Fibroblast of pulmonary artery (primary cell): ENCODE results near the gene IGF1R.

Experiments used
- DNase-seq: peaks from one replicate; pipeline ENCODE4 v3.0.0-alpha.2; 2010; ENCODE audit warnings: low read depth
- H3K4me3 ChIP-seq: replicated peaks from 2 replicates; pipeline ENCODE4 v1.5.1; 2011; ENCODE audit warnings: low read depth, mild to moderate bottlenecking, control low read depth, low read length, moderate library complexity
- TF ChIP-seq, protein P1 (sequence below): IDR thresholded peaks from 2 replicates; pipeline ENCODE4 v1.5.1; 2011; ENCODE audit warnings: mild to moderate bottlenecking, control low read depth, low read length, inconsistent platforms; ENCODE audit errors: missing control alignments

IGF1R gene

DNA sequence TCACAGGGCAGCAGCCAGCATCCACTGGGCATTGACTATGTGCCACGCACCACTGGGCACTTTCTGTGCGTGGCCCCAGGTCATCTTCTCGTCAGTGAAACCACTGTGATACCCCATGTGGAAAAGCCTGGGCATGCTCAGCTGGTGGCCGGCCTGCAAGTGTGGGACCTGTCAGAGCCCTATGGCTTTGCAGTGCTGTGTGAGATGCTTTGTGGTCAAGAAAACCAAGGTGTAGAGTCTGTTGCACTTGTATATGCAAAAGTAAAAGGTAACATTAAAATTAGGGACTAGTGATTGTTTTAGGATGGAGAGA lies 289.7 kb downstream of the IGF1R start:
- TF ChIP-seq, protein P1, sequence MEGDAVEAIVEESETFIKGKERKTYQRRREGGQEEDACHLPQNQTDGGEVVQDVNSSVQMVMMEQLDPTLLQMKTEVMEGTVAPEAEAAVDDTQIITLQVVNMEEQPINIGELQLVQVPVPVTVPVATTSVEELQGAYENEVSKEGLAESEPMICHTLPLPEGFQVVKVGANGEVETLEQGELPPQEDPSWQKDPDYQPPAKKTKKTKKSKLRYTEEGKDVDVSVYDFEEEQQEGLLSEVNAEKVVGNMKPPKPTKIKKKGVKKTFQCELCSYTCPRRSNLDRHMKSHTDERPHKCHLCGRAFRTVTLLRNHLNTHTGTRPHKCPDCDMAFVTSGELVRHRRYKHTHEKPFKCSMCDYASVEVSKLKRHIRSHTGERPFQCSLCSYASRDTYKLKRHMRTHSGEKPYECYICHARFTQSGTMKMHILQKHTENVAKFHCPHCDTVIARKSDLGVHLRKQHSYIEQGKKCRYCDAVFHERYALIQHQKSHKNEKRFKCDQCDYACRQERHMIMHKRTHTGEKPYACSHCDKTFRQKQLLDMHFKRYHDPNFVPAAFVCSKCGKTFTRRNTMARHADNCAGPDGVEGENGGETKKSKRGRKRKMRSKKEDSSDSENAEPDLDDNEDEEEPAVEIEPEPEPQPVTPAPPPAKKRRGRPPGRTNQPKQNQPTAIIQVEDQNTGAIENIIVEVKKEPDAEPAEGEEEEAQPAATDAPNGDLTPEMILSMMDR = no peak
- DNase-seq = no peak
- no peak overlapping the region for H3K4me3 ChIP-seq

DNA sequence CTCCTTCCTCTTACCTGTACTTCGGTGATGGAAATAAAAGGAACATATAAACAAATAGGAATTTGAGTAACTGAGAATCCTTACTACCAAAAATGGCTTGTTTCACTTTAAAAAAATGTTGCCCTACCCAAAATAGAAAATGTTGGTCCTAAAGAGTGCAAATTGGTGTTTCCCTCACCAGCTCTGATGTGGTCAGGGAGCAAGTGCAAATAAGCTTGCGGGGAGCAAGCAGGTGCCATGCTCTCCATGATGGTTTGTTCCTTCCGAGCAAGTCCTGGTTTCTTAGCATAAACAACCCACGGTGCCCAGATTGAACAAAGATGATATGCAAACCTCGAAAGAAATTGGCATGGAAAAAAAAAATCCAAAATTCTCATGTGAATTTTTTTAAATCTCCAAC lies 290.5 kb downstream of the IGF1R start:
- no peak for DNase-seq
- no peak overlapping the region for H3K4me3 ChIP-seq
- TF ChIP-seq, protein P1 = no peak

DNA sequence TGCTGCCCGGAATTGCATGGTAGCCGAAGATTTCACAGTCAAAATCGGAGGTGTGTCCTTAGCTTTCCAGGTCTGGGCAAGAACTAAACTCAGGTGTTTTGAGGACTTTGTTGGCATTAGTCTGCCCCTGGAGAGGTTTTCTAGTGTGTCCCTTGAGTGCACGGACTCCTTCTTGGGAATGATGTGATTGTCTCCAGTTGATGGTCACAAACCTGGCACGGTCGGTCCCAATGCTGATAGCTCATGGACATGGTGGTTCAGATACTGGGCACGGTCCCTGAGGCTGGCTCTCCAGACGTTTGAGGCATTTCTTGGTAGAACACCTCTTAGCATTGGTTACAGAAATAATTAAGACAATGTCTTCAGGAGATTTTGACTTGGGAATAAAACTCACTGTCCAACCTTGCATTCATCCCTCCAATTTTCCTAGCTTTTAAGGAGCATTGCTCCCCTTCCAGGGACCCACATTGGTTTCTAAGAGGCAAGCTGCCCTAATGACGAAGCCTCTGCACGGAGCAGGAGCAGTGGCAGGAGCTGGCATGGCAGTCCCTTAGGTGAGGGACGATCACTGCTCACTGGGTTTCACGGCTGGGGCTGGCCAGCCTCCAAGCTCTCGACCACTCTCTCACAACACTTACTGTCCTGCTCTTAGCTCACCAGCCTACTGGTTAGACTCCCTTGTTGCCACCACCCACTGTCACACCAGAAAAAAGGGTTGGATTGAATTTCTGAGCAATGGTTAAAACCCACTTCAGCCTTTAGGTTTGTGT lies 291.2 kb downstream of the IGF1R start:
- no peak overlapping the region for H3K4me3 ChIP-seq
- TF ChIP-seq, protein P1 = no peak
- DNase-seq = no peak

DNA sequence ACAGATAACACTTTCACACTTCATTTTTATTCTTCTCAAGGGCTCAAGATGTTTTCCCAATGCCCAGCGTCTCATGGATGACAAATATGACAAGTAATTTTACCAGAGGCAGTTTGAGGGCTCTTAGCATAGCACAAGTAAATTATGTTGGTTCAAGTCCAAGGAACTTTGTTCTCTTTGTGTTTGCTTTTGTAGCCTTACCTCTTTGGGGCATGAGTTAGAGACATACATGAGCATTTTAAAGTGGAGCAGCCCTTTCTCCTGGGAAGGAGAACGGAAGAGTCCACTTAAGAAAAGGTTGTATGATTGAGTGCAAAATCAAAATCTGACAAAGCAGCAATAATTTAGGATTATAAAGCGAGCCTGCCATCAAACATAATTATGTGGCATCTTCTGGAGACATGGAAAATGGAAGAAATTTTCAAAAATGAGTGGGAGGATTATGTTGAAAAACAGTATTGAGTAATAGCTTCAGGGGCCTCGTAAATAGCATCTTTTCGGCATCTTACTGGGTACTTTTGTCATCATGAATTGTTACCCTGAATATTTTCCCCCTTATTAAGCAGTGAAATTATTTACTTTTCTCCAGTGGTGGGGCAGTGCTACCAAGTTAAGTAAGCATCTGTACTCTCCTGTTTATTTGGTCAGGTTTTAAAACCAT lies 293.4 kb downstream of the IGF1R start:
- no peak for DNase-seq
- no peak overlapping the region for H3K4me3 ChIP-seq
- TF ChIP-seq, protein P1 = no peak

DNA sequence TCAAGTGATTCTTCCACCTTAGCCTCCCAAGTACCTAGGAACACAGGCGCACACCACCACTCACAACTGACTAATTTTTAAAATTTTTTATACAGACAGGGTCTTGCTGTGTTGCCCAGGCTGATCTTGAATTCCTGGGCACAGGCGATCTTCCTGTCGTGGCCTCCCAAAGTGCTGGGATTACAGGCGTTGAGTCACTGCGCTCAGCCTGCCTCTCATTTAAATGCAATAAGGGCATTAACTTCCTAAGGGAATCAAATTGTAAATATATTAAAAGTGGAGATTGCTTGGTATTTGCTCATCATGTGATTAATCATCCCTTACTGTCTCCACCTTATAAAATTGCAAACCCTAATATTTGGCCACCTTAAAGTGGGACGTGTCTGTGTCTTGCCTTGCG lies 294.1 kb downstream of the IGF1R start:
- DNase-seq = no peak
- H3K4me3 ChIP-seq = no peak overlapping the region
- TF ChIP-seq, protein P1 = no peak

DNA sequence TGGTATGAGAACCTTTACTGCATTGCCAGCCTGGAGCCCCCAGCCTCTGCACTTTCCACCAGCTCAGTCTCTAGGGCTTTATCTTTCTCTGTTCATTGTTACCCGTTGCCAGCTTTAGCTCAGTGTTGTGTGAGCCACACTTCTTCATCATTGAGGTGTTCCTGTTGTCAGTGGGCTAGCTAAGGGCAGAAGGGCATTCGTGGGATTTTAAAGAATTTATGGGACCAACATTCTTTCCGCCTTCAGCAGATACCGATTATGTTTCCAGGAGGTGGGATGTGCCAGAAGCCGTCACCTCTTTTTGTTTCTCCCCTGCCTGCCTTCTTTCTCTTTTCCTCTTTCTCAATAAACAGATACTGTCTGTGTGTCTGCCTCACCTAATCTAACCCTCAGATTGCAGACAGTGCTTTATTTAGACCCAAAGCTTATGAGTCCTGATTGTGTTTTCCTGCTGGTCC lies 294.7 kb downstream of the IGF1R start:
- DNase-seq = no peak
- TF ChIP-seq, protein P1 = no peak
- H3K4me3 ChIP-seq = no peak overlapping the region
